GM12874 (cell line): ENCODE data around the gene ITSN1.

Experiments used
- TF ChIP-seq, protein P1 (sequence below): IDR thresholded peaks from 2 replicates; pipeline ENCODE4 v1.5.1; 2011; ENCODE audit warnings: low read depth, mild to moderate bottlenecking, control low read depth, low read length, moderate library complexity; ENCODE audit not compliant: insufficient read depth

Gene ITSN1

GRCh38 chr21:33811167-33812010 lies 169.1 kb downstream of the ITSN1 start:
- TF ChIP-seq, protein P1, sequence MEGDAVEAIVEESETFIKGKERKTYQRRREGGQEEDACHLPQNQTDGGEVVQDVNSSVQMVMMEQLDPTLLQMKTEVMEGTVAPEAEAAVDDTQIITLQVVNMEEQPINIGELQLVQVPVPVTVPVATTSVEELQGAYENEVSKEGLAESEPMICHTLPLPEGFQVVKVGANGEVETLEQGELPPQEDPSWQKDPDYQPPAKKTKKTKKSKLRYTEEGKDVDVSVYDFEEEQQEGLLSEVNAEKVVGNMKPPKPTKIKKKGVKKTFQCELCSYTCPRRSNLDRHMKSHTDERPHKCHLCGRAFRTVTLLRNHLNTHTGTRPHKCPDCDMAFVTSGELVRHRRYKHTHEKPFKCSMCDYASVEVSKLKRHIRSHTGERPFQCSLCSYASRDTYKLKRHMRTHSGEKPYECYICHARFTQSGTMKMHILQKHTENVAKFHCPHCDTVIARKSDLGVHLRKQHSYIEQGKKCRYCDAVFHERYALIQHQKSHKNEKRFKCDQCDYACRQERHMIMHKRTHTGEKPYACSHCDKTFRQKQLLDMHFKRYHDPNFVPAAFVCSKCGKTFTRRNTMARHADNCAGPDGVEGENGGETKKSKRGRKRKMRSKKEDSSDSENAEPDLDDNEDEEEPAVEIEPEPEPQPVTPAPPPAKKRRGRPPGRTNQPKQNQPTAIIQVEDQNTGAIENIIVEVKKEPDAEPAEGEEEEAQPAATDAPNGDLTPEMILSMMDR: no peak

DNA sequence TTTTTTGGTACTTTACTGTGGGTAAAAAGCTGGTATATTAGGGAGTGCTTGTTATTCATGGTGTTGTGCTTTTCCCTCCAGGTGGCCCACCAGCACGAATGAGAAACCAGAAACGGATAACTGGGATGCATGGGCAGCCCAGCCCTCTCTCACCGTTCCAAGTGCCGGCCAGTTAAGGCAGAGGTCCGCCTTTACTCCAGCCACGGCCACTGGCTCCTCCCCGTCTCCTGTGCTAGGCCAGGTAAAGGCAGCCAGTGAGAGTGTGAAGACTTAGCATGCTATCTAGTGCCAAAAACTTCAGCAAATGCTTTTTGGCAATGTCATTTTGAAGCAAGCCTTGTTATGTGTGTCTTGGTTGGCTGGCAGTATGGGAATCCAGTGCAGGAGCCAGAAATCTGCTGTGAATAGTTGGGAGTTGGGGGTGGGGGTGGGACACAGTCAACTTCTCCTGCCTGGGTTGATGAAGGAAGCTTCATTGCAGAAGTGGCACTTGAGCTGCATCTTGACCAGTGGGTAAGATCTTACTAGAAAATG lies 171.6 kb downstream of the ITSN1 start:
- TF ChIP-seq, protein P1: no peak

- TF ChIP-seq, protein P1: no peak
Observed at GRCh38 chr21:33815143-33815707, 172.9 kb downstream of the ITSN1 start.

GRCh38 chr21:33816174-33816573 lies 173.9 kb downstream of the ITSN1 start:
- TF ChIP-seq, protein P1: no peak

- TF ChIP-seq, protein P1: no peak
Observed at GRCh38 chr21:33817138-33817537, 174.8 kb downstream of the ITSN1 start.

DNA sequence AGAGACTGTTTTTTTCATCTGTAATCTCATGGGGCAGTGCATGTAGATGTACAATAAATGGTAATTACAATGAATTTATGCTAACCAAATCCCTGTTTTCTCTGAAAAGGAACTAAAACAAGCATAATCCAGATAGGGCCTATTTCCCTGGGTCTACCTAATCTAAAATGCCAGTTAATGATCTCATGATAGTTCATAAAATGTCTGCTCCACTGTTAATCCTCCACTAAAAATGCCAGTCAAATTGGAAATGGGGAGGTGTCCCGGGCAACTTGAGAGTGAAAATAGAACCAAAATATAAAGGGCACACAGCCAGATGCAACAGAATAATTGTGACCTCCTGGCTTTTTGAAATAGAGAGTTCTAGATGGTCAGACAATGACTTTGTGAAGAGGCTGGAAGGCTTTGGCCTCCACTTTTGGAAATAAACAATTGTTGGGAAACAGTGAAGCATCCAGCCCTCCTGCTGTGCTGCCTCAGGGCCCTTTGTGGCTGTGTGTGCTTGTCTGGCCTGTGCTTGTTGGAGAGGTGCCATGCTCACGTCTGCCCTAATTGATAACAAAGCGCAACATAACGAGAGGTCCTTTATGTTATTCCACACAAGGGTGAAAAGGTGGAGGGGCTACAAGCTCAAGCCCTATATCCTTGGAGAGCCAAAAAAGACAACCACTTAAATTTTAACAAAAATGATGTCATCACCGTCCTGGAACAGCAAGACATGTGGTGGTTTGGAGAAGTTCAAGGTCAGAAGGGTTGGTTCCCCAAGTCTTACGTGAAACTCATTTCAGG lies 175.6 kb downstream of the ITSN1 start:
- TF ChIP-seq, protein P1: no peak

- TF ChIP-seq, protein P1: no peak
Observed at GRCh38 chr21:33820230-33820770, 178.0 kb downstream of the ITSN1 start.
